ENCODE measurements around the gene CNPY4.

Gene CNPY4

DNA sequence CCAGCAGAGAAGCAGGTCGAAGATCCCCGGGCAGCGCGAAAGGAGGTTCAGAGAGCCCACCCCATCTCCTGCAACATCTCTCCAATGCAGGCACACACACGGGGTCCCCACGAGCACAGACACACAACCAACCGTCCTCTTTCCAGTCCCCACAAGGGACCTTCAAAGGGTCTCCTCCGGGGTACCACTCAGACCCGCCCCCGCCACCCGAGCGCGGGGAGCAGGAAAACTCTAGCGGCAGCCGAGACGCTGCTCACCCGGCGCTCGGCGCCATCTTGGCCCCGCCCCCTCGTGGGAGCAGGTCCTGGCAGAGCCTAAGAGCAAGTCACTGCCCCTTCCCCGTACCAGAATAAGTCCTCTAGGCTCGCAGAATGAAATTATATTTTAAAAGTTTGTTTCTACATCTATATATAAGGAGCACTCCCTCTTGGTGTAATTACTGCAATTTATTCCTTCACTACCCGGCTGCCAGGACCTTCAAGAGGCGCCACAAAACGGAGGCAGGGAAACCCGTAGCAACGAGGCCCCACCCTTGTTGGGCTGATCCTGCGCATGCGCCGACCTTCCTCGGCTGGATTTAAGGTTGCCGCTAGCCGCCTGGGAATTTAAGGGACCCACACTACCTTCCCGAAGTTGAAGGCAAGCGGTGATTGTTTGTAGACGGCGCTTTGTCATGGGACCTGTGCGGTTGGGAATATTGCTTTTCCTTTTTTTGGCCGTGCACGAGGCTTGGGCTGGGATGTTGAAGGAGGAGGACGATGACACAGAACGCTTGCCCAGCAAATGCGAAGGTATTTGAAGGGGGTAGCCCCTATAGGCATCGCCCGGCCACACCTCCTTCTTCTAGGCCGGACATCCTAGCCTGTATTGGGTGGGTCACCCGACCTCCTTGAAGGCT lies at the start of gene CNPY4, which contains the start of gene TAF6:
Gene CNPY4, plus strand, starts transcription at position 563 of the 898 bp plus-strand sequence. Its CDS starts 111 bp downstream, at position 674.
Gene TAF6, minus strand, starts transcription at position 287 of the 898 bp plus-strand sequence. CDS start 5,149 bp downstream, outside the sequence.
- TF ChIP-seq, protein P1, sequence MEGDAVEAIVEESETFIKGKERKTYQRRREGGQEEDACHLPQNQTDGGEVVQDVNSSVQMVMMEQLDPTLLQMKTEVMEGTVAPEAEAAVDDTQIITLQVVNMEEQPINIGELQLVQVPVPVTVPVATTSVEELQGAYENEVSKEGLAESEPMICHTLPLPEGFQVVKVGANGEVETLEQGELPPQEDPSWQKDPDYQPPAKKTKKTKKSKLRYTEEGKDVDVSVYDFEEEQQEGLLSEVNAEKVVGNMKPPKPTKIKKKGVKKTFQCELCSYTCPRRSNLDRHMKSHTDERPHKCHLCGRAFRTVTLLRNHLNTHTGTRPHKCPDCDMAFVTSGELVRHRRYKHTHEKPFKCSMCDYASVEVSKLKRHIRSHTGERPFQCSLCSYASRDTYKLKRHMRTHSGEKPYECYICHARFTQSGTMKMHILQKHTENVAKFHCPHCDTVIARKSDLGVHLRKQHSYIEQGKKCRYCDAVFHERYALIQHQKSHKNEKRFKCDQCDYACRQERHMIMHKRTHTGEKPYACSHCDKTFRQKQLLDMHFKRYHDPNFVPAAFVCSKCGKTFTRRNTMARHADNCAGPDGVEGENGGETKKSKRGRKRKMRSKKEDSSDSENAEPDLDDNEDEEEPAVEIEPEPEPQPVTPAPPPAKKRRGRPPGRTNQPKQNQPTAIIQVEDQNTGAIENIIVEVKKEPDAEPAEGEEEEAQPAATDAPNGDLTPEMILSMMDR (IDR thresholded peaks at IDR 0.05; ENCODE audit: insufficient read depth, low read depth, low read length, missing control alignments), result peak; percentile 12
- peak; percentile 96 for DNase-seq (ENCODE audit: low read depth)

DNA sequence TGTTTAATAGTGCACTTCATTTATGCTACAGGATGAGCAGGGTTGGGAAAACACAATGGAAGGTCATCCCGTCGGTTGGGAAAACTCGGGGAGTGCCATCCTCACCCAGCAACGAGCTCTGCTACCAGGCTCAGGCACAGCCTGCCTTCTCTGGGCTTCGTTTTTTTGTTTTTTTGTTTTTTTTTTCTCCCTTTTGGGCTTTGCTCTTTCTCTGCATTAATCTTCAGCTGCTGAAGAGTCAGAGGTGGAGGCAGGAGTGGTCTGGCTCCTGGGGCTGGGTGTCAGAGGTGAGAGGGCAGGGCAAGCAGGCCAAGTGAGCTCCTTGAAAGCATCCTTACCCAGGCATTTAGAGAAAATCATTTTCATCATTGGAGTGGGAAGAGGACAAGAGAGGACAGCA lies 49.4 kb upstream of the CNPY4 start:
- no peak for DNase-seq (ENCODE audit: low read depth)
- no peak overlapping the region for H3K4me3 ChIP-seq (ENCODE audit: low read length)
- TF ChIP-seq, protein P1 (IDR thresholded peaks at IDR 0.05; ENCODE audit: insufficient read depth, low read depth, low read length, missing control alignments), result no peak

More for the DNA sequence above, at the start of gene CNPY4, which contains the start of gene TAF6:
- H3K4me3 ChIP-seq (ENCODE audit: low read length), result peak within 1 kb of the TSS; percentile 90

DNA sequence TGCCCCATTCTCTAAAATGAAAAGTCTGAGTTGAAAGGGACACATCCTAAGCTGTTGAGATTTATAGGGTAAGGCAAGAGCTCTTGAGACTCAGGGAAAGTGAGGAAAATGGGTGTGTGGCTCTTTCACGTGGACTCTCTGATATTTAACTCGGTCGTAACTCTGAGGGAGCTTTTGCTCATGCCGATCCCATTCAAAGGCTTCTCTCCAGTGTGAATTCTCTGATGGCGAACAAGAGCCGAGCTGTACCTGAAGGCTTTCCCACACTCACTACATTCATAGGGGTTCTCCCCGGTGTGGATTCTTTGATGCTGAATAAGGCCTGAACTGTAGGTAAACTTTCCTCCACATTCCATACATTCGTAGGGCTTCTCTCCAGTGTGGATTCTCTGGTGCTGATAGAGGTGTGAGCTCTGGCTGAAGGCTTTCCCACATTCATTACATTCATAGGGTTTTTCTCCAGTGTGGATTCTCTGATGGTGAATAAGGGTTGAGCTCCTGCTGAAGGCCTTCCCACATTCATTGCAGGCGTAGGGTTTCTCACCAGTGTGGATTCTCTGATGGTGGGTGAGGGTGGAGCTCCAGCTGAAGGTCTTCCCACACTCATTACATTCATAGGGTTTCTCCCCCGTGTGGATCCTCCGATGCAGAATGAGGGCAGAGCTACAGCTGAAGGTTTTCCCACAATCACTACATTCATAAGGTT lies 48.3 kb upstream of the CNPY4 start:
- TF ChIP-seq, protein P1 (IDR thresholded peaks at IDR 0.05; ENCODE audit: insufficient read depth, low read depth, low read length, missing control alignments), result no peak
- H3K4me3 ChIP-seq (ENCODE audit: low read length), result no peak overlapping the region
- DNase-seq (ENCODE audit: low read depth), result no peak

- TF ChIP-seq, protein P1 (IDR thresholded peaks at IDR 0.05; ENCODE audit: insufficient read depth, low read depth, low read length, missing control alignments), result no peak
- no peak for DNase-seq (ENCODE audit: low read depth)
- no peak overlapping the region for H3K4me3 ChIP-seq (ENCODE audit: low read length)
Measured at GRCh38 chr7:100072462-100072861, 47.0 kb upstream of the CNPY4 start.

GRCh38 chr7:100074841-100075240 lies 44.6 kb upstream of the CNPY4 start:
- no peak overlapping the region for H3K4me3 ChIP-seq (ENCODE audit: low read length)
- TF ChIP-seq, protein P1 (IDR thresholded peaks at IDR 0.05; ENCODE audit: insufficient read depth, low read depth, low read length, missing control alignments), result no peak
- DNase-seq (ENCODE audit: low read depth), result no peak

DNA sequence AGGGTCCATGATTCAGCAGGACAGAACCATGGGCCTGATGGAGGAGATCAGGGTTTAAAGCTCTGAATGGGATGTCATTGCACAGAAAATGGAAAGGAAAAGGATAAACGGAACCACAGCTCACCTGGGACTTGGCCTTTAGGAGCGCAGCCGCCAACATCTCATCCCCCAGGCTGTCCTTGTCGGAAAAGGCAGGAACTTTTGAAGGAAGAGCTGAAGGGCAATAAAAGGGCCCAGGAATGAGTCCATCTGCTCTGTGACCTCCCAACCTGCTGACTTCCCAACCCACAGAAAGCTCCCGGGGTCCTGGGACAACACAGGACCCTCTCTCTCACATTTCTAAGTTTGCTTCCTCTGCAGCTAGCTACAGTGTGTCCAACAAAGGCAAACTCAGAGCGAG lies 44.0 kb upstream of the CNPY4 start:
- TF ChIP-seq, protein P1 (IDR thresholded peaks at IDR 0.05; ENCODE audit: insufficient read depth, low read depth, low read length, missing control alignments), result no peak
- H3K4me3 ChIP-seq (ENCODE audit: low read length), result no peak overlapping the region
- no peak for DNase-seq (ENCODE audit: low read depth)
